HG02642 (cell line): ENCODE measurements around the gene CCR7.

Experiments used
- ATAC-seq: cut with Tn5 transposase; IDR thresholded peaks from one replicate; pipeline ENCODE4 v1.9.1; 2021; ENCODE audit warnings: mild to moderate bottlenecking; ENCODE audit not compliant: unreplicated experiment, poor library complexity

Gene CCR7

GRCh38 chr17:40538936-40539705, 26.2 kb downstream of the CCR7 start:
- no peak for ATAC-seq

- ATAC-seq: no peak
These were observed 27.0 kb downstream of the CCR7 start for GRCh38 chr17:40538019-40538935.

- no peak for ATAC-seq
These were observed 28.7 kb downstream of the CCR7 start for GRCh38 chr17:40536295-40537171.

- ATAC-seq: no peak
These were observed 29.4 kb downstream of the CCR7 start for GRCh38 chr17:40535924-40536294.

- ATAC-seq: no peak
These were observed 29.8 kb downstream of the CCR7 start for GRCh38 chr17:40535438-40535837.

GRCh38 chr17:40534371-40535189, 30.7 kb downstream of the CCR7 start:
- ATAC-seq: no peak

- no peak for ATAC-seq
These were observed 31.4 kb downstream of the CCR7 start for GRCh38 chr17:40533896-40534295.

GRCh38 chr17:40532520-40533253, 32.6 kb downstream of the CCR7 start:
- ATAC-seq: no peak

- no peak for ATAC-seq
These were observed 34.0 kb downstream of the CCR7 start for GRCh38 chr17:40531051-40531991.

GRCh38 chr17:40530531-40530994, 34.7 kb downstream of the CCR7 start:
- ATAC-seq: no peak

GRCh38 chr17:40529991-40530390, 35.3 kb downstream of the CCR7 start:
- ATAC-seq: no peak

- ATAC-seq: no peak
These were observed 36.4 kb downstream of the CCR7 start for GRCh38 chr17:40528692-40529417.

GRCh38 chr17:40526668-40527067, 38.6 kb downstream of the CCR7 start:
- ATAC-seq: no peak

GRCh38 chr17:40525294-40525693, 40.0 kb downstream of the CCR7 start:
- no peak for ATAC-seq

- ATAC-seq: no peak
These were observed 40.9 kb downstream of the CCR7 start for GRCh38 chr17:40524243-40524965.

GRCh38 chr17:40522961-40523310, 42.3 kb downstream of the CCR7 start:
- no peak for ATAC-seq
